ENCODE data around the gene CCDC39. TPM values are rescaled to one million over a fixed set of nuclear protein-coding genes. Genes with fewer than 3 reads are reported as not detected.

Gene CCDC39
- polyA plus RNA-seq, 3 donors: not detected

DNA sequence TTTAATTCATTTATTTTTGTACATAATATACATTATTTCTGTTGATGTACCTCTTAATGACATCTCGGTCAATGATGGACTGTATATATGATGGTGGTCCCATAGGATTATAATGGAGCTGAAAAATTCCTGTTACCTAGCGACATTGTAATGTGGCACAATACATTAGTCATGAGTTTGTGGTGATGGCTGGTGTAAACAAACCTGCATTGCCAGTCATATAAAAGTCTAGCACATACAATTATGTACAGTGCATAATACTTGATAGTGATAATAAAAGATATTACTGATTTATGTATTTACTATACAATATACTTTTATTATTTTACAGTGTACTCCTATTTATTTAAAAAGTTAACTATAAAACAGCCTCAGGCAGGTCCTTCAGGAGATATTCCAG is 62.2 kb downstream of the CCDC39 start:
- Mint-ChIP-seq H3K36me3 (peaks cover 22 to 24% of the 10 kb centered on the region in 2 donors), H3K9me3 (peaks cover 0 to 7% (median 0%) of the 10 kb centered on the region in 7 donors)
- intact Hi-C loops (cut with micrococcal nuclease): no loop called here

DNA sequence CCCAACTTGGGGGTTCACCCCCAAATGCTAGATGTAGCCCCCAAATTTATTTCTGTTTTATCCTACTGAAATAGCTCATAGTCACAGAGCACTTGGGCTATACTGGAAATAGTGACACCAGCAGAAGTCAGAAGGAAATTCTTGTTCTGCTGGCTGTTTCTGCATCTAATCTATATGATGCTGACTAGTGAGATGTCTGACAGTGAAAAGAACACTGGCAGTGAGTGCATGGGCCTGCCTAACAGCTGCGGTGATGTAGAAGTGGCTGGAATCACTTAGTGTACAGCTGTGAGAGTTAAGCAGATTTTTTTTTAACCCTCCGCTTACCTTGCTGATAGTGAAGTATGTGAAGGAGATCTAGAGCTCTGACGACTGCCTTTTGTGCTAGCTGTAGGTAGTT is 63.3 kb downstream of the CCDC39 start:
- Mint-ChIP-seq H3K27ac (no peak overlapping the region), H3K4me3 (no peak overlapping the region), H3K27me3 (ENCODE audit: low read depth in 3 of 3) (no peaks in the 10 kb centered on the region), H3K9me3 (peaks cover 0 to 2% (median 0%) of the 10 kb centered on the region in 7 donors), H3K36me3 (peaks cover 31 to 34% of the 10 kb centered on the region in 2 donors), H3K4me1 (no peaks in the 10 kb centered on the region)
- Histone ChIP-seq H3K27me3 (ENCODE audit: control insufficient read depth in 2 of 2, insufficient read depth in 2 of 2, low read length in 2 of 2) (no peaks in the 10 kb centered on the region), H3K4me1 (ENCODE audit: control insufficient read depth in 1 of 2, insufficient read depth in 2 of 2, low read length in 2 of 2) (no peaks in the 10 kb centered on the region), H3K4me2 (replicated peaks; ENCODE audit: extremely low read depth, low read length, poor library complexity, severe bottlenecking) (no peak overlapping the region), H3K9ac (ENCODE audit: insufficient read depth, low read length, poor library complexity, severe bottlenecking) (no peak overlapping the region), H3K4me3 (replicated peaks in 1 of 3; ENCODE audit: low read depth in 2 of 3, low read length in 3 of 3) (no peak overlapping the region), H3K79me2 (ENCODE audit: insufficient read depth, low read length) (no peaks in the 10 kb centered on the region), H2AFZ (ENCODE audit: insufficient read depth, low read depth, low read length, poor library complexity, severe bottlenecking) (no peak overlapping the region), H4K20me1 (ENCODE audit: insufficient read depth, low read length) (no peaks in the 10 kb centered on the region), H3K27ac (ENCODE audit: low read depth in 1 of 2, low read length in 2 of 2) (no peak overlapping the region), H3K36me3 (replicated peaks in 1 of 2; ENCODE audit: control insufficient read depth in 1 of 2, insufficient read depth in 2 of 2, low read length in 2 of 2) (peaks cover 24 to 41% of the 10 kb centered on the region in 2 donors), H3K9me3 (replicated peaks in 1 of 2; ENCODE audit: control insufficient read depth in 1 of 2, insufficient read depth in 1 of 2, low read length in 2 of 2) (no peaks in the 10 kb centered on the region)
- no CpG with 5 or more reads among the region's 3 CpGs for WGBS (ENCODE audit: insufficient coverage)
- intact Hi-C loops (cut with micrococcal nuclease): no loop called here
- no peak for DNase-seq
- TF ChIP-seq, protein P1, sequence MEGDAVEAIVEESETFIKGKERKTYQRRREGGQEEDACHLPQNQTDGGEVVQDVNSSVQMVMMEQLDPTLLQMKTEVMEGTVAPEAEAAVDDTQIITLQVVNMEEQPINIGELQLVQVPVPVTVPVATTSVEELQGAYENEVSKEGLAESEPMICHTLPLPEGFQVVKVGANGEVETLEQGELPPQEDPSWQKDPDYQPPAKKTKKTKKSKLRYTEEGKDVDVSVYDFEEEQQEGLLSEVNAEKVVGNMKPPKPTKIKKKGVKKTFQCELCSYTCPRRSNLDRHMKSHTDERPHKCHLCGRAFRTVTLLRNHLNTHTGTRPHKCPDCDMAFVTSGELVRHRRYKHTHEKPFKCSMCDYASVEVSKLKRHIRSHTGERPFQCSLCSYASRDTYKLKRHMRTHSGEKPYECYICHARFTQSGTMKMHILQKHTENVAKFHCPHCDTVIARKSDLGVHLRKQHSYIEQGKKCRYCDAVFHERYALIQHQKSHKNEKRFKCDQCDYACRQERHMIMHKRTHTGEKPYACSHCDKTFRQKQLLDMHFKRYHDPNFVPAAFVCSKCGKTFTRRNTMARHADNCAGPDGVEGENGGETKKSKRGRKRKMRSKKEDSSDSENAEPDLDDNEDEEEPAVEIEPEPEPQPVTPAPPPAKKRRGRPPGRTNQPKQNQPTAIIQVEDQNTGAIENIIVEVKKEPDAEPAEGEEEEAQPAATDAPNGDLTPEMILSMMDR (IDR thresholded peaks at IDR 0.05): no peak

More for the DNA sequence above, 62.2 kb downstream of the CCDC39 start:
- WGBS (ENCODE audit: insufficient coverage): no CpG with 5 or more reads among the region's 2 CpGs
- TF ChIP-seq, protein P1 (IDR thresholded peaks at IDR 0.05): no peak
- Histone ChIP-seq H4K20me1 (ENCODE audit: insufficient read depth, low read length) (no peaks in the 10 kb centered on the region), H3K4me3 (replicated peaks in 1 of 3; ENCODE audit: low read depth in 2 of 3, low read length in 3 of 3) (no peak overlapping the region), H3K4me1 (ENCODE audit: control insufficient read depth in 1 of 2, insufficient read depth in 2 of 2, low read length in 2 of 2) (no peaks in the 10 kb centered on the region), H2AFZ (ENCODE audit: insufficient read depth, low read depth, low read length, poor library complexity, severe bottlenecking) (no peak overlapping the region), H3K36me3 (replicated peaks in 1 of 2; ENCODE audit: control insufficient read depth in 1 of 2, insufficient read depth in 2 of 2, low read length in 2 of 2) (peaks cover 13 to 30% of the 10 kb centered on the region in 2 donors), H3K27me3 (ENCODE audit: control insufficient read depth in 2 of 2, insufficient read depth in 2 of 2, low read length in 2 of 2) (no peaks in the 10 kb centered on the region), H3K4me2 (replicated peaks; ENCODE audit: extremely low read depth, low read length, poor library complexity, severe bottlenecking) (no peak overlapping the region), H3K9ac (ENCODE audit: insufficient read depth, low read length, poor library complexity, severe bottlenecking) (no peak overlapping the region), H3K79me2 (ENCODE audit: insufficient read depth, low read length) (no peaks in the 10 kb centered on the region), H3K9me3 (replicated peaks in 1 of 2; ENCODE audit: control insufficient read depth in 1 of 2, insufficient read depth in 1 of 2, low read length in 2 of 2) (no peaks in the 10 kb centered on the region), H3K27ac (ENCODE audit: low read depth in 1 of 2, low read length in 2 of 2) (no peak overlapping the region)
- Mint-ChIP-seq H3K27me3 (ENCODE audit: low read depth in 3 of 3) (no peaks in the 10 kb centered on the region), H3K4me1 (no peaks in the 10 kb centered on the region), H3K4me3 (no peak overlapping the region), H3K27ac (no peak overlapping the region)
- DNase-seq: no peak

Data from CD14-positive monocyte (primary cell).